HEK293 (cell line): ENCODE data around the gene UBE2G2.

ENCODE experiments used
- ATF2 ChIP-seq: fragments of 450-650 bp; formaldehyde crosslinking; IDR thresholded peaks from 2 replicates; pipeline ENCODE4 v1.5.1; 2016; ENCODE audit warnings: missing biosample characterization, missing genetic modification characterization, low read depth
- CTCF ChIP-seq: fragments of 450-650 bp; formaldehyde crosslinking; IDR thresholded peaks from 2 replicates; pipeline ENCODE4 v1.5.1; 2016; ENCODE audit warnings: missing biosample characterization, missing genetic modification characterization
- PATZ1 ChIP-seq: fragments of 450-650 bp; formaldehyde crosslinking; IDR thresholded peaks from 2 replicates; pipeline ENCODE4 v1.5.1; 2016; ENCODE audit warnings: missing biosample characterization, missing genetic modification characterization
- SETDB1 ChIP-seq: IDR thresholded peaks from one replicate; pipeline ENCODE4 v1.6.1; 2017; ENCODE audit warnings: mild to moderate bottlenecking, low read length, moderate library complexity, mixed read lengths; ENCODE audit not compliant: insufficient read length
- ZBTB7A ChIP-seq: fragments of 450-650 bp; formaldehyde crosslinking; IDR thresholded peaks from 2 replicates; pipeline ENCODE4 v1.5.1; 2016; ENCODE audit warnings: low read depth, missing biosample characterization, missing genetic modification characterization
- ZNF324 ChIP-seq: fragments of 450-650 bp; formaldehyde crosslinking; IDR thresholded peaks from 2 replicates; pipeline ENCODE4 v1.5.1; 2016; ENCODE audit warnings: missing biosample characterization, missing genetic modification characterization
- ZNF354C ChIP-seq: fragments of 450-650 bp; formaldehyde crosslinking; IDR thresholded peaks from 2 replicates; pipeline ENCODE4 v1.5.1; 2016; ENCODE audit warnings: missing biosample characterization, missing genetic modification characterization, low read depth, borderline replicate concordance
- ZNF792 ChIP-seq: fragments of 450-650 bp; formaldehyde crosslinking; IDR thresholded peaks from 2 replicates; pipeline ENCODE4 v1.5.1; 2016; ENCODE audit warnings: missing biosample characterization, missing genetic modification characterization

- no peak for TF ChIP-seq CTCF (tag by site-specific recombination)
- no peak for TF ChIP-seq ZNF792 (tag by site-specific recombination)
- no peak for TF ChIP-seq ZNF354C
- no peak for TF ChIP-seq SETDB1
- TF ChIP-seq ZNF324 (tag by site-specific recombination), result no peak
- TF ChIP-seq ZBTB7A, result no peak
- no peak for TF ChIP-seq PATZ1
- TF ChIP-seq ATF2 (tag by site-specific recombination), result no peak
These were observed 53.0 kb downstream of the UBE2G2 start for GRCh38 chr21:44748621-44749020.
